Neural cell (in vitro differentiated cells): ENCODE data around the gene CACNA1E. TPM values are rescaled to one million over a fixed set of nuclear protein-coding genes. Genes with fewer than 3 reads are reported as not detected.

Experiments
- H2AFZ ChIP-seq: fragments of 200-600, 300-800 bp; sonication (generic), shearing (Covaris generic); 2 replicates; pipeline ENCODE4 v1.6.0; 2014; ENCODE audit warnings: low read depth, mild to moderate bottlenecking, antibody characterized with exemption, low read length, moderate library complexity
- H3F3A ChIP-seq: fragments of 200-600 bp; shearing (Covaris generic); 2 replicates; pipeline ENCODE4 v1.6.1; 2016; ENCODE audit warnings: mild to moderate bottlenecking, moderate library complexity, mixed read lengths, antibody characterized with exemption, low read length; ENCODE audit not compliant: insufficient read depth, poor library complexity, severe bottlenecking
- H3K27ac ChIP-seq: fragments of 200-600, 300-800 bp; sonication (generic), shearing (Covaris generic); 2 replicates; pipeline ENCODE4 v1.5.1; 2014; ENCODE audit warnings: mild to moderate bottlenecking, low read length, moderate library complexity
- H3K27me3 ChIP-seq: fragments of 300-800, 200-600 bp; sonication (generic), shearing (Covaris generic); 2 replicates; pipeline ENCODE4 v1.6.0; 2014; ENCODE audit warnings: mild to moderate bottlenecking, low read depth, low read length, moderate library complexity; ENCODE audit not compliant: insufficient read depth
- H3K36me3 ChIP-seq: fragments of 300-800, 200-600 bp; sonication (generic), shearing (Covaris generic); 2 replicates; pipeline ENCODE4 v1.5.1; 2014; ENCODE audit warnings: mild to moderate bottlenecking, antibody characterized with exemption, low read length, moderate library complexity; ENCODE audit not compliant: insufficient read depth
- H3K4me2 ChIP-seq: fragments of 300-800, 200-600 bp; sonication (generic), shearing (Covaris generic); 2 replicates; pipeline ENCODE4 v1.6.0; 2014; ENCODE audit warnings: mild to moderate bottlenecking, low read length
- H3K4me3 ChIP-seq: fragments of 300-800, 200-600 bp; sonication (generic), shearing (Covaris generic); 2 replicates; pipeline ENCODE4 v1.5.1; 2014; ENCODE audit warnings: mild to moderate bottlenecking, low read length, moderate library complexity
- H3K79me2 ChIP-seq: fragments of 200-600 bp; shearing (Covaris generic); replicated peaks from 2 replicates; pipeline ENCODE4 v1.6.0; 2014; ENCODE audit warnings: mild to moderate bottlenecking, low read length, moderate library complexity; ENCODE audit not compliant: insufficient read depth
- H3K9ac ChIP-seq: fragments of 300-800, 200-600 bp; sonication (generic), shearing (Covaris generic); 2 replicates; pipeline ENCODE4 v1.6.1; 2016; ENCODE audit warnings: mild to moderate bottlenecking, low read length, mixed read lengths
- H3K9me2 ChIP-seq: fragments of 200-600 bp; shearing (Covaris generic); 2 replicates; pipeline ENCODE4 v1.6.1; 2016; ENCODE audit warnings: mild to moderate bottlenecking, low read length, mixed read lengths; ENCODE audit not compliant: insufficient read depth
- H3K9me3 ChIP-seq: fragments of 200-600, 300-800 bp; sonication (generic), shearing (Covaris generic); 2 replicates; pipeline ENCODE4 v1.6.1; 2016; ENCODE audit warnings: mild to moderate bottlenecking, mixed run types, low read length, moderate library complexity, mixed read lengths
- H4K20me1 ChIP-seq: fragments of 200-600 bp; shearing (Covaris generic); 2 replicates; pipeline ENCODE4 v1.6.1; 2016; ENCODE audit warnings: mild to moderate bottlenecking, mixed run types; ENCODE audit not compliant: insufficient read depth
- EP300 ChIP-seq: fragments of 450-650 bp; conservative IDR thresholded peaks from 2 replicates; pipeline ENCODE4 v1.6.1; 2014; ENCODE audit warnings: antibody characterized with exemption, mild to moderate bottlenecking, moderate library complexity; ENCODE audit not compliant: poor library complexity, severe bottlenecking
- EZH2 ChIP-seq: fragments of 200-600, 300-800 bp; shearing (Covaris generic), sonication (generic); IDR thresholded peaks from 2 replicates; pipeline ENCODE4 v1.6.1; 2014; ENCODE audit warnings: antibody characterized with exemption, low read length, borderline replicate concordance, mild to moderate bottlenecking; ENCODE audit not compliant: insufficient read depth, poor library complexity, severe bottlenecking
- MXI1 ChIP-seq: fragments of 450-650 bp; conservative IDR thresholded peaks from 2 replicates; pipeline ENCODE4 v1.6.1; 2014; ENCODE audit warnings: antibody characterized with exemption, mild to moderate bottlenecking; ENCODE audit not compliant: poor library complexity, severe bottlenecking
- POLR2AphosphoS5 ChIP-seq: IDR thresholded peaks from 2 replicates; pipeline ENCODE4 v1.6.1; 2012
- RAD21 ChIP-seq: fragments of 450-650 bp; conservative IDR thresholded peaks from 2 replicates; pipeline ENCODE4 v1.6.1; 2014; ENCODE audit warnings: antibody characterized with exemption, mild to moderate bottlenecking, moderate library complexity
- SMC3 ChIP-seq: fragments of 450-650 bp; conservative IDR thresholded peaks from 2 replicates; pipeline ENCODE4 v1.6.1; 2014; ENCODE audit warnings: antibody characterized with exemption, mild to moderate bottlenecking, moderate library complexity; ENCODE audit not compliant: poor library complexity
- TAF1 ChIP-seq: IDR thresholded peaks from 2 replicates; pipeline ENCODE4 v1.6.1; 2012; ENCODE audit warnings: low read depth
- polyA plus RNA-seq: library from polyadenylated mRNA; depleted of rRNA; stranded (reverse); fragments of >200 nt; gene quantifications from 2 replicates; pipeline ENCODE4 v1.2.3, GENCODE V29; 2014
- TF ChIP-seq, protein P1 (sequence below): IDR thresholded peaks from 2 replicates; pipeline ENCODE4 v1.6.1; 2012; ENCODE audit warnings: borderline replicate concordance
- TF ChIP-seq, protein P2 (sequence below): fragments of 450-650 bp; IDR thresholded peaks from 2 replicates; pipeline ENCODE4 v1.5.1; 2014; ENCODE audit warnings: antibody characterized with exemption, mild to moderate bottlenecking, moderate library complexity; ENCODE audit not compliant: poor library complexity, severe bottlenecking

The CACNA1E gene
- polyA plus RNA-seq, 1 donor from 2014 or later, result 29.5 TPM

DNA sequence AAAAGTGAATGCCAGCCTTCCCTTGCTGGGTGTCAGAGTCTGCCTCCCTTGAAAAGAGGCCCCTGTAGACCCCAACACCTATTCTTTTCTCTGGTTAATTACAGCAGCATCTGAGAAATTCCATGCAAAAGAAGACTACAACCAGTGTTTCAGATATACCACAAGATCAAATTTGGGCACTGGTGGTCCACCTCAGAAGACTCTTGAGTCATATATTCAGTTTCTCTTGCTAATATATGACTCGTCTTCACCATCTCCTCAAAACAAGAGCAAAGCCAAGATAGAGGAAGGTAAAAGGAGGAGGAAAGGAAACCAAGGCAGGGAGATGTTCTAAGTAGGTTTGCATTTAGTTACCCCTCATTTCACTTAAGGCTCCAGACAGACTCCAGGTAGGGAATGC, 318.3 kb downstream of the CACNA1E start:
- Histone ChIP-seq H3K27me3 (no peaks in the 10 kb centered on the region), H2AFZ (no peak overlapping the region), H3F3A (no peaks in the 10 kb centered on the region), H3K9ac (no peak overlapping the region), H3K9me3 (no peaks in the 10 kb centered on the region), H4K20me1 (no peaks in the 10 kb centered on the region), H3K79me2 (no peaks in the 10 kb centered on the region), H3K27ac (no peak overlapping the region), H3K36me3 (peaks cover 3% of the 10 kb centered on the region), H3K4me3 (no peak overlapping the region), H3K9me2 (no peaks in the 10 kb centered on the region), H3K4me2 (no peak overlapping the region)
- TF ChIP-seq, protein P1, sequence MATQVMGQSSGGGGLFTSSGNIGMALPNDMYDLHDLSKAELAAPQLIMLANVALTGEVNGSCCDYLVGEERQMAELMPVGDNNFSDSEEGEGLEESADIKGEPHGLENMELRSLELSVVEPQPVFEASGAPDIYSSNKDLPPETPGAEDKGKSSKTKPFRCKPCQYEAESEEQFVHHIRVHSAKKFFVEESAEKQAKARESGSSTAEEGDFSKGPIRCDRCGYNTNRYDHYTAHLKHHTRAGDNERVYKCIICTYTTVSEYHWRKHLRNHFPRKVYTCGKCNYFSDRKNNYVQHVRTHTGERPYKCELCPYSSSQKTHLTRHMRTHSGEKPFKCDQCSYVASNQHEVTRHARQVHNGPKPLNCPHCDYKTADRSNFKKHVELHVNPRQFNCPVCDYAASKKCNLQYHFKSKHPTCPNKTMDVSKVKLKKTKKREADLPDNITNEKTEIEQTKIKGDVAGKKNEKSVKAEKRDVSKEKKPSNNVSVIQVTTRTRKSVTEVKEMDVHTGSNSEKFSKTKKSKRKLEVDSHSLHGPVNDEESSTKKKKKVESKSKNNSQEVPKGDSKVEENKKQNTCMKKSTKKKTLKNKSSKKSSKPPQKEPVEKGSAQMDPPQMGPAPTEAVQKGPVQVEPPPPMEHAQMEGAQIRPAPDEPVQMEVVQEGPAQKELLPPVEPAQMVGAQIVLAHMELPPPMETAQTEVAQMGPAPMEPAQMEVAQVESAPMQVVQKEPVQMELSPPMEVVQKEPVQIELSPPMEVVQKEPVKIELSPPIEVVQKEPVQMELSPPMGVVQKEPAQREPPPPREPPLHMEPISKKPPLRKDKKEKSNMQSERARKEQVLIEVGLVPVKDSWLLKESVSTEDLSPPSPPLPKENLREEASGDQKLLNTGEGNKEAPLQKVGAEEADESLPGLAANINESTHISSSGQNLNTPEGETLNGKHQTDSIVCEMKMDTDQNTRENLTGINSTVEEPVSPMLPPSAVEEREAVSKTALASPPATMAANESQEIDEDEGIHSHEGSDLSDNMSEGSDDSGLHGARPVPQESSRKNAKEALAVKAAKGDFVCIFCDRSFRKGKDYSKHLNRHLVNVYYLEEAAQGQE, result no peak
- TF ChIP-seq POLR2AphosphoS5 (no peak), MXI1 (no peak), EP300 (no peak), SMC3 (no peak), RAD21 (no peak), TAF1 (no peak), EZH2 (no peak)
- TF ChIP-seq, protein P2, sequence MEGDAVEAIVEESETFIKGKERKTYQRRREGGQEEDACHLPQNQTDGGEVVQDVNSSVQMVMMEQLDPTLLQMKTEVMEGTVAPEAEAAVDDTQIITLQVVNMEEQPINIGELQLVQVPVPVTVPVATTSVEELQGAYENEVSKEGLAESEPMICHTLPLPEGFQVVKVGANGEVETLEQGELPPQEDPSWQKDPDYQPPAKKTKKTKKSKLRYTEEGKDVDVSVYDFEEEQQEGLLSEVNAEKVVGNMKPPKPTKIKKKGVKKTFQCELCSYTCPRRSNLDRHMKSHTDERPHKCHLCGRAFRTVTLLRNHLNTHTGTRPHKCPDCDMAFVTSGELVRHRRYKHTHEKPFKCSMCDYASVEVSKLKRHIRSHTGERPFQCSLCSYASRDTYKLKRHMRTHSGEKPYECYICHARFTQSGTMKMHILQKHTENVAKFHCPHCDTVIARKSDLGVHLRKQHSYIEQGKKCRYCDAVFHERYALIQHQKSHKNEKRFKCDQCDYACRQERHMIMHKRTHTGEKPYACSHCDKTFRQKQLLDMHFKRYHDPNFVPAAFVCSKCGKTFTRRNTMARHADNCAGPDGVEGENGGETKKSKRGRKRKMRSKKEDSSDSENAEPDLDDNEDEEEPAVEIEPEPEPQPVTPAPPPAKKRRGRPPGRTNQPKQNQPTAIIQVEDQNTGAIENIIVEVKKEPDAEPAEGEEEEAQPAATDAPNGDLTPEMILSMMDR, result no peak

DNA sequence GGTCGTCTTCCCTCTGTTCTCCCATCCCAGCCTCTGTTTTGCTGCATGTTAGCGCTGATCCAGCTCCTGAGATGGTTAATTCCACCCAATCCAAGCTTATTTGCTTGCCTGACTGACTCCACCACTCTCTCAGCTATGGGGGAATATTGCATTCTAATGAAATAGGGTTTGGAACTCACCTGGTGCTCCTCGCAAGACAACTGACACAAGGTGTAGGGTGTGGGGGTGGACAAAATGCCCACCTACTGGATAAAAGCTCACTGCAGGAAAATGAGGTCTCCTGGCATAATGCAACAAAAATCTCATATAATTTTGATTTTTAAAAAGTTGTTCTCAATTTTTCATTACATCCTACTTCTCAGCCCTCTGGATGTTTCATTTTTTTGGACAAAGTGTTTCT, 319.1 kb downstream of the CACNA1E start:
- Histone ChIP-seq H3K4me2 (no peak overlapping the region), H3K9me2 (no peaks in the 10 kb centered on the region), H2AFZ (no peak overlapping the region), H3K27ac (no peak overlapping the region), H3K27me3 (no peaks in the 10 kb centered on the region), H3F3A (no peaks in the 10 kb centered on the region), H3K79me2 (no peaks in the 10 kb centered on the region), H4K20me1 (no peaks in the 10 kb centered on the region), H3K36me3 (no peaks in the 10 kb centered on the region), H3K4me3 (no peak overlapping the region), H3K9me3 (no peaks in the 10 kb centered on the region), H3K9ac (no peak overlapping the region)
- TF ChIP-seq MXI1 (no peak), POLR2AphosphoS5 (no peak), SMC3 (no peak), RAD21 (no peak), EP300 (no peak), EZH2 (no peak), TAF1 (no peak)
- TF ChIP-seq, protein P2, result no peak
- TF ChIP-seq, protein P1, result no peak
